Breast epithelium (tissue), 3 donors: ENCODE results near the gene GAB3.

Source experiments
- CTCF ChIP-seq, 3 donors: fragments of 450-650 bp; IDR thresholded peaks; one replicate each; pipeline ENCODE4 v1.5.1; 2016 to 2017; ENCODE audit warnings: antibody characterized with exemption in 3 of 3, mild to moderate bottlenecking in 3 of 3, moderate library complexity in 3 of 3
- POLR2A ChIP-seq: fragments of 450-650 bp; IDR thresholded peaks from one replicate; pipeline ENCODE4 v1.6.1; 2016; ENCODE audit warnings: antibody characterized with exemption, mild to moderate bottlenecking, moderate library complexity

- no peak for TF ChIP-seq CTCF (IDR thresholded peaks at IDR 0.05)
- no peak for TF ChIP-seq POLR2A
Observed at GRCh38 chrX:154774622-154775021, 23.7 kb upstream of the GAB3 start.
